DMS114 treated with DMSO at 0.1 percent for 48 hours (cell line): ENCODE data around the gene MYL7.
"Not testable (repeated sequence)": the region's sequence is repeated elsewhere in the genome, so short reads cannot be mapped to it uniquely, and the experiment has no call there.

ENCODE experiments used
- DNase-seq: peaks from one replicate; lab custom pipeline; 2025; ENCODE audit not compliant: unreplicated experiment; lab: John Stamatoyannopoulos, UW

MYL7 gene

DNA sequence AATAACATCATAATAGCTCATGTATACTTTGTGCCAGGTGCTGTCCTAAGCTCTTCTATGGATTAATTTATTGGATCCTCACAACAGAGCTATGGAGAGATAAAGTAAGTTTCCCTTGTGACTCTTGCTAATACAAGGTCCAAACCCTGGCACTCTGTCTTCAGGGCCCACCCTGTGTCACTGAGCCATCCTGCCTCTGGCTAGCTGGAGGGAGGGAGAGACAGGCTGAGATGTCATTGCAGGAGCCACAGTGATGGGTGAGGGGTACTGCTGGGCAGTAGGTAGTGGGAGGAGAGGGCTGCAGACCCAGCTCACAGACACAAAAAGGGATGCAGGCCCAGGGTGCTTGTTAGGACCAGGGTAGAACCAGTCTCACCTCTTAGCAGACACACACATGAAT is 31.2 kb upstream of the MYL7 start:
- no peak for DNase-seq

- not testable (repeated sequence) for DNase-seq
These were observed 30.8 kb upstream of the MYL7 start for GRCh38 chr7:44171901-44172300.

DNA sequence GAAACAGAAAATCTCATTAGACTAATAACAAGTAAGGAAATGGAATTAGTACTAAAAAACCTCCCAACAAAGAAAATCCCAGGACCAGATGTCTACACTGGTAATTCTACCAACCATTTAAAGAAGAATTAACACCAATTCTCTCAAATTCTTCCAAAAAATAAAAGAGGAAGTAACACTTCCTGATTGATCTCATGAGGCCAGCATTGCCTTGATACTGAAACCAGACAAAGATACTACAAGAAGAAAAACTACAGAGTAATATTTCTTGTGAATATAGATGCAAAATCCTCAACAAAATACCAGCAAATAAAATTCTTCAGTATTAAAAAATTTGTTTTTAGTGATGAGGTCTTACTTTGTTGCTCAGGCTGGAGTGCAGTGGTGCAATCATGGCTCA is 26.8 kb upstream of the MYL7 start:
- no peak for DNase-seq

DNA sequence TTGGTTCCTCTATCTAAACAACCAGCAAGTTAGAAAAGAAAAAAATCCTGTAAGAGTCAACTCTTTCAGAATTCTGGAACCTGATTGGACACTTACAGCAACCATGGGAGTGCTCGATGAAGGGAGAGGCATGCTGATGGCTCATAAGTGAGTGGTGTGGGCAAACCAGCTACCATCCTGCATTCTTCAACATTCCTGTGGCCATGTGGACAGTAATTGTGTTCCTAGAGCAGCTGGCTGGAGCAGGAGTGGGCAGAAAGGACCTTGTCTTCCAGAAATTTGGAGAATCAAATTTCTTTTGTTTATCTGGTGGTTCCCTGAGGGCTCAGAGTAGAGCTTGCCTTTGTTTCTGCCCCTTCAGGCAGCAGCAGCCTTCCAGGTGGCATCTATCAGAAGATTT is 22.5 kb upstream of the MYL7 start:
- no peak for DNase-seq

DNA sequence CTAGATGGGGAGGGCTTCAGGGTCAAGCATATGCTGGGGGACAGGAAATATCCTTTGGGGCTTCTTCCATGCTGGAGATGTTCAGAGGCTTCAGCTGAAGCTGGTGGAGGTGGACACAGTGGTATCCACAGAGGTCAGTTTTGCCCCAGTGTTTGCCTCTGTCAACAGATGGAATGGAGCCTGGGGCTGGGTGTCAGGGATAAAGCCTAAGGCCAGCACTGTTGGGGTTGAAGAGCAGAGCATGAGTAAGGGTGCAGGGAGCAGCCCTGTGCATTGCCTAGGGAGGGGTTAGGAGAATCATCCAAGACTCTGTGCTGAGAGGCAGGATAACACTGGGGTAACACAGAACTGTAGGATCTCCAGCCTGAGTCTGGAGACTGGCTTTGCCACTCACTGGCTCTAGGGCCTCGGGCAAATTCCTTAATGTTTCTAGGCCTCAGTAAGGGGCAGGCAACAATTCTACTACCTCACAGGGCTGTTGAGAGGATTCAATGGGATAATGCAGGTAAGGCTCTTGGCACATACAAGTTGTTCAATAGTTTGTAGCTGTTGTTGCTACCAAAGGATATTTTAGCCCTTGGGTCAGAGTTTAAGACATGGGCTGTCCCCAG is 21.8 kb upstream of the MYL7 start:
- no peak for DNase-seq

DNA sequence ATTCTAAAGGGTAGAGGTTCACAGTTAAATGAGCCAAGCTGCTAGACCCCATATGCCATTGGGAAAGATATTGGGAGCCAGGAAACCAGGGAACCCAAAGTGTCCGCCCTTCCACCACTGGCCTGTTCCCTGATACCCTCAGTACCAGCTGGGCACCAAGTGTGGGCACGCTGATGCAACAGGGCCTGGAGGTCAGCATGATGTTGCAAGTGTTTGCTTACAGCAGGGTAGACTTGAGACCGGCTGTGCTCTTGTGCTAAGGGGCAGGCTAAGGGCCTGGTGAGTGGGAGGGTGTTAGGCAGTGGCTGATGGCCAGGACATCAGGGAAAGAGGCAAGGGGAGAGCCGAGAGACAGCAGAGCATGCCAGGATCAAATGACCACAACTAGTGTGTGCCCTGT is 21.0 kb upstream of the MYL7 start:
- DNase-seq: no peak

GRCh38 chr7:44161371-44161770 is 20.2 kb upstream of the MYL7 start:
- DNase-seq: no peak

GRCh38 chr7:44159824-44160630 is 18.9 kb upstream of the MYL7 start:
- DNase-seq: no peak

- no peak for DNase-seq
These were observed 17.9 kb upstream of the MYL7 start for GRCh38 chr7:44158873-44159631.

DNA sequence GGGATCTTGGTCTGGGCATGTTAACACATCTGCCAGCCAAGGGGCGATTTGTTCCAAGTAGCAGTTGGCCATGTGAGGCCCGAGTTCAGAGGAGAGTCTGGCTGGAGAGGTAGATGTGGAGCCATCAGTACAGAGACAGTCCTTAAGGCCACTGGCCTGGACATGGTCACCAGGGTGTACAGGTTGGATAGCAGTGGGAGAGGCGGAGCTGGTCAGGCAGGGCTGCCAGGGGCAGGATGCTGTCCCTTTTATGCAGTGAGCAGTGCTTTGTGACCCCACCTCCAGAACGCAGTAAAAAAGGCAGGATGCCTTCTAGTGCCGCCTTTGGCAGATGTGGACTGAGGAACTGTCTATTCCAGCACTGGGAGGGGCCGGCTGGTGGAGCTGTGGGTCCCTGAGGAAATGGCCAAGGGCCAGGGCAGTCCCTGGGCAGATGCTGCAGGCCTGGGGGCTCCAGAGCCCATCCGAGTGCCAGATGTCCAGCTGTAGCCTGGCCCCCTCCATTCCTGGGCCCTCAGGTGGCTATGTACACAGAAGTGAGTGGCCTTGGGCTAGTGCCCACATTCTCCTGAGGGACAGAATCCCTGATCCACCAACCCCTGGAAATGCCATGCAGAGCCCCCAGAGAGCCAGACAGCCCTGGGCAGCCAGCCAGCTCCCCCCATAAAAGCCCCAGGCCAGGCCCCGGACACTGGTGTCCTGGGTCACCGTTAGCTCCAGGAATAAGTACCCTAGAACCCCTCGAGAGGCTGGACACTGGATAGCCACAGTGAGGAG is 17.2 kb upstream of the MYL7 start:
- DNase-seq: no peak

GRCh38 chr7:44157116-44158080 is 16.3 kb upstream of the MYL7 start:
- DNase-seq: no peak

DNA sequence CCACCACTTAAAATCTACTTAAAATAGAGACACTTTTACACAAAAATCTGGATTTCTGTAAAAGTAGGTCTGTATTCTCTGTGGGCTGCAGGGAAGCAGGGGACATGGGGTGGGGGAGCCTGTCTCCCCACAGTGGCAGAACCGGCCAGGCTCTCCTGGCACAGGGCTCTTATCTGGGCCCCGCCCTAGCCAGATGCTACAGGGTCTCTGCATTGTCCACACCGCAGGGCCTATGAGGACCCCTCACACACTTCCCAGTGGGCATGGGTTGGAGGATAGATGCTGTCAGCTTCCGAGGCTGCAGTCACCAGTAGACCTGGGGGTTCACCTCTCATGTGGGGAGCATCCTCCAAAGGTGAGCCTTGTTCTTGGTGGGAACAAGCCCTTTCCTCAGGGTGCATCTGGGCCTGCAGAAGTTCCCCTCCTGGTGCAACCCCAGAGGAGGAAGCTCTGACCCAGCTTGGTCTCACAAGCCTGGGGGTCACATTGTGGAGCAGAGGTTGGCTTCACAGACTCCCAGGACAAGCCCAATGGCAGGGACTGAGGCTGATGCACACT is 15.4 kb upstream of the MYL7 start:
- DNase-seq: no peak

GRCh38 chr7:44155191-44156185 is 14.4 kb upstream of the MYL7 start:
- no peak for DNase-seq

DNA sequence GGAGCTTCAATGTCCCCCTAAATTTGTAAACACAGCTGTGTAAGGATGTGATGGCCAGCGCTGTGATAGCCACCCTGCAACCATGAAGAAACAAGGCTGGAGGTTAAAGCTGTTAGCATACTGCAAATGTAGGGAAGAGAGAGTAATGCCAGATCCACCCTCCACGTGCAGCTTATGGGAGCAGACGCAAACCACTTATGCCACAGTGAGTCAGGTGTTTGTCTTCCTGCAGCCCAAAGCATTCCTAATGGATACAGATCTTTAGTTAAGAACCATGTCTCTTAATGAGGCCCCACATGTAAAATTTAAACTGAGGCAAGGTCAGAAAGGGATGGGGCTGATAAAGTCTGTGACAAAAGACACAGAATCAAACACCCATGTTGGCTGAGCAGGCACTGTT is 13.6 kb upstream of the MYL7 start:
- DNase-seq: no peak

DNA sequence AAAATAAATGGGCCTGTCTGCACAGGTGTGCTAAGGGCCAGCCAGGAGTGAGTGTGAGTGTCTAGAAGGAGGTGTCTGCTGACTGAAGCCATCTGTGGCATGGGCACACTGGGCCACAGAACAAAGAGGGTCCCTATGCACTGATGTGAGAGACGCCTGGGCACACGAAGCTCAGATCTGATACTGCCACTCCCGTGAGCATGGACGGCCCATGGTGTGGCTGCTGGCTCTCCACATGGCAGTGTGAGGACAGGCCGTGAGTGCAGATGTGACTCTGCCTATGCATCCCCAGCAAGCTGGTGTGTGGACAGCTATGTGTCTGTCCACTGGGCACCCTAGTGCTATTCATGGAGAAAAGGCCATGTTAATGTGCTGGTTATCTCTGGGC is 12.8 kb upstream of the MYL7 start:
- no peak for DNase-seq

- DNase-seq: no peak
These were observed 12.1 kb upstream of the MYL7 start for GRCh38 chr7:44152971-44153947.

DNA sequence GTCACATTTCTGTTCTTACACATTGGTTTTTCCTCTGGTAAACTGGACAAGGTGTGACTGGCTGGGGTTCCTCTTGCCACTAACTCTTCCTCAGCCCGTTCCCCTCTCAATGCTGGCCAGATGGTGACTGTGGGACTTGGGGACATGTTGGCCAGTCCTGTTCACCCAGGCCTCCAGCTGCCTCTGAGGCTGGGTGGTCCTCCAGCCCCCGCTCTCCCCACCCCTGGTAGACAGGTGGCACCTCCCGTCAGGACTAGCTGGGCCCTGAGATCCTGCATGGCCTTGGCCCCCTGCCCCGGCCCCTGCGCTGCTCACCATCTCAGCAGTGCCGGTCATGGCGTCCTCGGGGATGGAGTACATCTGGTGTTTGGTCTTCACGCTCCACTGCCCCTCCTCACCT is 10.8 kb upstream of the MYL7 start:
- no peak for DNase-seq
